H9 (cell line): Measurements from ENCODE around the gene BEND4. TPM values are rescaled to one million over a fixed set of nuclear protein-coding genes. Genes with fewer than 3 reads are reported as not detected.

Experiments used
- DNase-seq: peaks from one replicate; pipeline ENCODE4 v3.0.0-alpha.2; 2017
- H2AFZ ChIP-seq: one replicate; pipeline ENCODE4 v1.6.1; 2013; ENCODE audit warnings: mild to moderate bottlenecking, low read length, control low read depth, moderate library complexity
- H2AK5ac ChIP-seq: 2 replicates; pipeline ENCODE4 v1.6.1; 2013; ENCODE audit warnings: low read length, control low read depth, mixed read lengths; ENCODE audit not compliant: insufficient read length
- H2BK120ac ChIP-seq: one replicate; pipeline ENCODE4 v1.6.1; 2013; ENCODE audit warnings: low read depth, mild to moderate bottlenecking, low read length, control low read depth, inconsistent platforms; ENCODE audit not compliant: poor library complexity, severe bottlenecking
- H2BK12ac ChIP-seq: 2 replicates; pipeline ENCODE4 v1.6.1; 2013; ENCODE audit warnings: low read length, control low read depth, mixed read lengths, low read depth; ENCODE audit not compliant: insufficient read length
- H2BK15ac ChIP-seq: 2 replicates; pipeline ENCODE4 v1.6.1; 2013; ENCODE audit warnings: low read depth, low read length, control low read depth
- H2BK20ac ChIP-seq: one replicate; pipeline ENCODE4 v1.6.1; 2013; ENCODE audit warnings: low read depth, mild to moderate bottlenecking, low read length, control low read depth, inconsistent platforms; ENCODE audit not compliant: poor library complexity, severe bottlenecking
- H2BK5ac ChIP-seq: 2 replicates; pipeline ENCODE4 v1.6.1; 2013; ENCODE audit warnings: low read length, control low read depth, mixed read lengths; ENCODE audit not compliant: insufficient read length
- H3K14ac ChIP-seq: 2 replicates; pipeline ENCODE4 v1.6.1; 2013; ENCODE audit warnings: low read length, control low read depth; ENCODE audit not compliant: insufficient read depth
- H3K18ac ChIP-seq: 2 replicates; pipeline ENCODE4 v1.6.1; 2013; ENCODE audit warnings: low read depth, mild to moderate bottlenecking, mixed read lengths, low read length, control low read depth; ENCODE audit not compliant: insufficient read length
- H3K23ac ChIP-seq: 2 replicates; pipeline ENCODE4 v1.6.1; 2013; ENCODE audit warnings: low read length, control low read depth, mixed read lengths, low read depth; ENCODE audit not compliant: insufficient read length
- H3K23me2 ChIP-seq: 2 replicates; pipeline ENCODE4 v1.6.1; 2013; ENCODE audit warnings: low read depth, mild to moderate bottlenecking, mixed read lengths, low read length, control low read depth; ENCODE audit not compliant: insufficient read length, poor library complexity, severe bottlenecking
- H3K27ac ChIP-seq: 2 replicates; pipeline ENCODE4 v1.5.1; 2013; ENCODE audit warnings: low read length, control low read depth, mixed read lengths, low read depth; ENCODE audit not compliant: insufficient read length
- H3K27me3 ChIP-seq: 2 replicates; pipeline ENCODE4 v1.6.1; 2013; ENCODE audit warnings: low read length, control low read depth, inconsistent platforms; ENCODE audit not compliant: insufficient read depth
- H3K4ac ChIP-seq: 2 replicates; pipeline ENCODE4 v1.6.1; 2013; ENCODE audit warnings: low read depth, mild to moderate bottlenecking, control low read depth, inconsistent platforms, low read length, moderate library complexity
- H3K4me1 ChIP-seq: 2 replicates; pipeline ENCODE4 v1.6.1; 2013; ENCODE audit warnings: low read length, control low read depth, inconsistent platforms; ENCODE audit not compliant: insufficient read depth
- H3K4me2 ChIP-seq: 2 replicates; pipeline ENCODE4 v1.6.1; 2013; ENCODE audit warnings: low read length, control low read depth, mixed read lengths; ENCODE audit not compliant: insufficient read length, insufficient read depth
- H3K56ac ChIP-seq: 2 replicates; pipeline ENCODE4 v1.6.1; 2013; ENCODE audit warnings: low read depth, mild to moderate bottlenecking, mixed read lengths, low read length, control low read depth; ENCODE audit not compliant: insufficient read length
- H3K79me1 ChIP-seq: 2 replicates; pipeline ENCODE4 v1.6.1; 2013; ENCODE audit warnings: low read depth, mild to moderate bottlenecking, moderate library complexity, low read length, control low read depth, inconsistent platforms; ENCODE audit not compliant: insufficient read depth, poor library complexity, severe bottlenecking
- H3K79me2 ChIP-seq: 2 replicates; pipeline ENCODE4 v1.6.1; 2013; ENCODE audit warnings: low read length, control low read depth, inconsistent platforms; ENCODE audit not compliant: insufficient read depth
- H3K9ac ChIP-seq: 2 replicates; pipeline ENCODE4 v1.6.1; 2013; ENCODE audit warnings: low read length, control low read depth, mixed read lengths; ENCODE audit not compliant: insufficient read length; ENCODE audit errors: extremely low read depth
- H3K9me3 ChIP-seq: one replicate; pipeline ENCODE4 v1.6.1; 2013; ENCODE audit warnings: low read depth, low read length, inconsistent platforms; ENCODE audit not compliant: control insufficient read depth
- H3T11ph ChIP-seq: one replicate; pipeline ENCODE4 v1.6.1; 2013; ENCODE audit warnings: mild to moderate bottlenecking, low read length, control low read depth, inconsistent platforms
- H4K20me1 ChIP-seq: one replicate; pipeline ENCODE4 v1.6.1; 2013; ENCODE audit not compliant: control insufficient read depth, insufficient read length, insufficient read depth
- H4K5ac ChIP-seq: 2 replicates; pipeline ENCODE4 v1.6.1; 2013; ENCODE audit warnings: low read depth, mild to moderate bottlenecking, mixed read lengths, low read length, control low read depth; ENCODE audit not compliant: insufficient read length
- H4K8ac ChIP-seq: replicated peaks from 2 replicates; pipeline ENCODE4 v1.6.1; 2013; ENCODE audit warnings: low read length, control low read depth, mixed read lengths, low read depth; ENCODE audit not compliant: insufficient read length
- H4K91ac ChIP-seq: 2 replicates; pipeline ENCODE4 v1.6.1; 2013; ENCODE audit warnings: low read depth, mild to moderate bottlenecking, moderate library complexity, mixed read lengths, low read length, control low read depth; ENCODE audit not compliant: insufficient read length
- H3K27ac Mint-ChIP-seq, 3 experiments: 2 replicates in 2 of 3; 3 replicates in 1 of 3; pipeline ENCODE4 v1.8.0; 2020 to 2021; ENCODE audit warnings: mixed read lengths in 3 of 3, mild to moderate bottlenecking in 1 of 3, moderate library complexity in 1 of 3
- H3K27me3 Mint-ChIP-seq: 2 replicates; pipeline ENCODE4 v1.8.0; 2021; ENCODE audit warnings: low read depth, mild to moderate bottlenecking, moderate library complexity, mixed read lengths
- H3K36me3 Mint-ChIP-seq, 3 experiments: 2 replicates in 2 of 3; 3 replicates in 1 of 3; pipeline ENCODE4 v1.8.0; 2020 to 2021; ENCODE audit warnings: low read depth in 3 of 3, mixed read lengths in 3 of 3; ENCODE audit not compliant: insufficient read depth in 1 of 3
- H3K4me1 Mint-ChIP-seq, 2 experiments: 2 replicates each; pipeline ENCODE4 v1.8.0; 2020; ENCODE audit warnings: mixed read lengths in 2 of 2
- H3K4me3 Mint-ChIP-seq, 2 experiments: 2 replicates in 1 of 2; 3 replicates in 1 of 2; pipeline ENCODE4 v1.8.0; 2020 to 2021; ENCODE audit warnings: mild to moderate bottlenecking in 2 of 2, mixed read lengths in 2 of 2, moderate library complexity in 1 of 2
- H3K9me3 Mint-ChIP-seq, 2 experiments: 2 replicates in 1 of 2; 3 replicates in 1 of 2; pipeline ENCODE4 v1.8.0; 2020; ENCODE audit warnings: mild to moderate bottlenecking in 2 of 2, mixed read lengths in 2 of 2, moderate library complexity in 1 of 2
- CTCF ChIP-seq: fragments of 200-600 bp; sonication (generic); conservative IDR thresholded peaks from 3 replicates; pipeline ENCODE4 v1.8.0; 2021; ENCODE audit warnings: antibody characterized with exemption, mild to moderate bottlenecking
- WGBS: extraction: QIAGEN DNeasy Blood & Tissue Kit; methylation state at CpG from one replicate; pipeline ENCODE4 v1.1.7; 2013; ENCODE audit warnings: missing lambda C conversion rate, low lambda C conversion rate, mixed read lengths; ENCODE audit not compliant: insufficient read length; ENCODE audit errors: extremely low coverage; 5-methylcytosine and 5-hydroxymethylcytosine counted together
- total RNA-seq: library from RNA; stranded (reverse); gene quantifications from 2 replicates; pipeline ENCODE4 v1.2.1, GENCODE V29; 2021

The BEND4 gene
- total RNA-seq, 1 experiment from 2014 or later: 25.1 TPM

GRCh38 chr4:42150653-42151567 is 1.5 kb downstream of the BEND4 start:
- Histone ChIP-seq H3K9ac (peak overlapping the region; percentile 48), H3K18ac (no peak overlapping the region), H2AK5ac (no peak overlapping the region), H2BK120ac (no peak overlapping the region), H3K79me2 (peaks cover 2% of the 10 kb centered on the region; the same call in 1 of the 2 replicates), H3K79me1 (no peaks in the 10 kb centered on the region), H4K91ac (no peak overlapping the region), H2AFZ (no peak overlapping the region), H3T11ph (no peak overlapping the region), H4K5ac (no peak overlapping the region), H3K14ac (no peak overlapping the region; the same call in 1 of the 2 replicates), H3K4me1 (no peaks in the 10 kb centered on the region), H3K56ac (no peak overlapping the region), H3K4me2 (peak overlapping the region; percentile 90), H3K9me3 (no peaks in the 10 kb centered on the region), H4K20me1 (peaks cover 3% of the 10 kb centered on the region), H2BK5ac (no peak overlapping the region), H2BK12ac (no peak overlapping the region), H3K27me3 (peaks cover 6% of the 10 kb centered on the region; the same call in 1 of the 2 replicates), H2BK20ac (no peak overlapping the region), H3K4ac (no peak overlapping the region), H3K23ac (no peak overlapping the region), H2BK15ac (no peak overlapping the region), H3K23me2 (peaks cover 14% of the 10 kb centered on the region), H4K8ac (no peak overlapping the region), H3K27ac (no peak overlapping the region)
- no CpG with 5 or more reads among the region's 89 CpGs for WGBS
- Mint-ChIP-seq H3K9me3 (peaks cover 0 to 4% of the 10 kb centered on the region in 2 experiments; a peak in 1 of 5 replicates), H3K27ac (no peak overlapping the region; a peak in 1 of 7 replicates), H3K4me3 (peak overlapping the region; percentile 78 to 96), H3K36me3 (peaks cover 2 to 15% (median 10%) of the 10 kb centered on the region in 3 experiments), H3K4me1 (peaks cover 22 to 30% of the 10 kb centered on the region in 2 experiments), H3K27me3 (peaks cover 41% of the 10 kb centered on the region)
- DNase-seq: peak; percentile 38
- no peak for TF ChIP-seq CTCF
